Ovary (tissue), 3 donors: ENCODE results near the gene PSIP1.

Experiments
- EP300 ChIP-seq: sonication (generic); formaldehyde crosslinking; IDR thresholded peaks from one replicate; pipeline ENCODE4 v1.6.1; 2017; ENCODE audit warnings: antibody characterized with exemption
- POLR2A ChIP-seq: fragments of 450-650 bp; IDR thresholded peaks from one replicate; pipeline ENCODE4 v1.6.1; 2017; ENCODE audit warnings: antibody characterized with exemption, mild to moderate bottlenecking, moderate library complexity
- TF ChIP-seq, protein P1 (sequence below), 3 donors: fragments of 450-650 bp in 2 of 3; fragments of 200-600 bp in 1 of 3; IDR thresholded peaks; one replicate each; pipeline versions ENCODE4 v1.5.1 to v1.8.0; 2016 to 2022; ENCODE audit warnings: antibody characterized with exemption in 3 of 3, mild to moderate bottlenecking in 1 of 3
- donor health status: DM: no; HTN: no; CAD: no.

- TF ChIP-seq, protein P1, sequence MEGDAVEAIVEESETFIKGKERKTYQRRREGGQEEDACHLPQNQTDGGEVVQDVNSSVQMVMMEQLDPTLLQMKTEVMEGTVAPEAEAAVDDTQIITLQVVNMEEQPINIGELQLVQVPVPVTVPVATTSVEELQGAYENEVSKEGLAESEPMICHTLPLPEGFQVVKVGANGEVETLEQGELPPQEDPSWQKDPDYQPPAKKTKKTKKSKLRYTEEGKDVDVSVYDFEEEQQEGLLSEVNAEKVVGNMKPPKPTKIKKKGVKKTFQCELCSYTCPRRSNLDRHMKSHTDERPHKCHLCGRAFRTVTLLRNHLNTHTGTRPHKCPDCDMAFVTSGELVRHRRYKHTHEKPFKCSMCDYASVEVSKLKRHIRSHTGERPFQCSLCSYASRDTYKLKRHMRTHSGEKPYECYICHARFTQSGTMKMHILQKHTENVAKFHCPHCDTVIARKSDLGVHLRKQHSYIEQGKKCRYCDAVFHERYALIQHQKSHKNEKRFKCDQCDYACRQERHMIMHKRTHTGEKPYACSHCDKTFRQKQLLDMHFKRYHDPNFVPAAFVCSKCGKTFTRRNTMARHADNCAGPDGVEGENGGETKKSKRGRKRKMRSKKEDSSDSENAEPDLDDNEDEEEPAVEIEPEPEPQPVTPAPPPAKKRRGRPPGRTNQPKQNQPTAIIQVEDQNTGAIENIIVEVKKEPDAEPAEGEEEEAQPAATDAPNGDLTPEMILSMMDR (IDR thresholded peaks at IDR 0.05): no peak
- TF ChIP-seq POLR2A (no peak), EP300 (no peak)
Observed at GRCh38 chr9:15417626-15418025, 93.1 kb downstream of the PSIP1 start.
